Activated naive CD8-positive, alpha-beta T cell treated with anti-CD3 and anti-CD28 coated beads, Interleukin-2, amount 50 U/mL, for 16 hours (primary cell): ENCODE results near the gene RABIF.
"Not testable (repeated sequence)": the region's sequence is repeated elsewhere in the genome, so short reads cannot be mapped to it uniquely, and the experiment has no call there.

Experiments used
- DNase-seq: peaks from one replicate; pipeline ENCODE4 v3.0.0-alpha.2; 2020; ENCODE audit warnings: low read depth, low spot score

Gene RABIF

DNA sequence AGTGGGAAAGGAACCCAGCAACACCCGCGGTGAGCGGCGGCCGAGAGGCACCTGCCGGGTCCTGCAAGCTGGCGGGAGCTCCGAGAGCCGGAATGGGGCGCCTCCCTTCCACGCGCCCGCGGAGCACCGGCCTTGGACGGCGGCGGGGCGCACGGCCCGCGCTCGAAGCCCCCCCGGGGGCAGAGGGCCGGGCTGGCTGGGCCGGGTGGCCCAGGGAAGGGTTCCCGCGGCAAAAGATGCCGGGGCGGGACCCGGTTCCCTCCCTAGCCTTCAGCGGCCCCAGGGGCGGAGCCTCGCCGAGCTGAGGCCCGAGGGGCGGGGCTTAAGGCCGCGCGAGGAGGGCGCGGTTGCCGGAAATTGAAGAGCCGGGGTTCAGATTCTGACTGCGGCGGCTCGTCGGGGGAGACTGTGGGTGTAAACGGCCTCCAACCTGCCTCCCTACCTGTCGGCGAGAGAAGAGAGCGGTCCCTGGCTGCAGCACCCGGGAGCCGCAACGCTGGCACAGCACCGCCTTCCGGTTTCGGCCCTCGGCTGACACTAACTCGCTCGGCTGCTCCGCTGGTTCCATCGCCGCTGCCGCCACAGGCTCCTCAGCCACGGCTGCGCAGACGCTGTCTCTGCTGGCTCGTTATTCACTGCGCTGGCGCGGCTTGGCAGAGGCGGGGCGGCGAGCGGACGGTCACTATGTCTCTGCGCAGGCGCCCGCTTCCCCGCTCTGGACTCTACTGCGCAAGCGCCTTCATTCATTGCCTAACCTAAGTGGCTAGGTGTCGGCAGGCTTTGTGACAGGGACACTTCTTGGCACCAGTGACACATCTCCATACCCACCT, at the start of gene RABIF:
TSS of gene RABIF (minus strand) at position 619 of the 830 bp plus-strand sequence. CDS start at position 568, 51 bp downstream.
- DNase-seq = peak; percentile 90

DNA sequence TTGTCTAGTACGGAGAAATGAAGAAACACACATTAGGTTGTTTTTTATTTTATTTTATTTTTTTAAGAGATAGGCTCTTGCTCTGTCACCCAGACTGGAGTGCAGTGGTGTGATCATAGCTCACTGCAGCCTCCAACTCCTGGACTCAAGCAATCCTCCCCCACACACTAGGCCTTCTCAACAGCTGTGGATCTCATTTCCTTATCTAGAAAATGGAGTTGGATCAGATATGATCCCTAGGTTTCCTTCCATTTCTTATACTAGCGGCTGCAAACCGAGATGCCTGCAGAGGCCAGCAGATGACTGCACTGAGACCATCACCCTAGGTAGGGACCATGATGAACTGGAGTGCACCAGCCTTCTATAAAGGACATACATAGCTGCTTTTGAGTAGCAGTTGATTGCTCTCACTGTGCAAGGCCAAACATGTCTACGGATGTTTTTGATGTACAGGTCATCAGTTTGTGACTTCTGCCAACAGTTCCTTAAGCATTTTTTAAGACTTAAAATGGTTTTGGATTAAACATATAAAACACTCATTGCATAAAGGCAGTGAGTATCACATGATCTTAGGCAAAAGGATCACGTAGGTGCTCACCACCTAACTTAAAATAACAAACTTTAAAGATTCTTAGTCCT, 49.5 kb upstream of the RABIF start:
- DNase-seq = no peak

- DNase-seq = not testable (repeated sequence)
Observed at GRCh38 chr1:202936409-202936808, 47.5 kb upstream of the RABIF start.

- no peak for DNase-seq
Observed at GRCh38 chr1:202935844-202936243, 46.9 kb upstream of the RABIF start.

- DNase-seq = no peak
Observed at GRCh38 chr1:202934755-202935154, 45.8 kb upstream of the RABIF start.

DNA sequence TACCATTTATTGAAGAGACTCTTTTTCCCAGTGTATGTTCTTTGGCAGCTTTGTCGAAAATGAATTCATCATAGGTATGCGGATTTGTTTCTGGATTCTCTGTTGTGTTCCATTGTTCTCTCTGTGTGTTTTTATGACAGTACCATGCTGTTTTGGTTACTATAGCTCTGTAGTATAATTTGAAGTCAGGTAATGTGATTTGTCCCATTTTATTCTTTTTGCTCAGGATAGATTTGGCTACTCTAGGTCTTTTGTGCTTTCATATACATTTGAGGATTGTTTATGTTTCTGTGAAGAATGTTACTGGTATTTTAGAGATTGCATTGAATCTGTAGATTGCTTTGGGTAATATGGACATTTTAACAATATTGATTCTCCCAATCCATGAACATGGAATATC, 43.5 kb upstream of the RABIF start:
- no peak for DNase-seq

DNA sequence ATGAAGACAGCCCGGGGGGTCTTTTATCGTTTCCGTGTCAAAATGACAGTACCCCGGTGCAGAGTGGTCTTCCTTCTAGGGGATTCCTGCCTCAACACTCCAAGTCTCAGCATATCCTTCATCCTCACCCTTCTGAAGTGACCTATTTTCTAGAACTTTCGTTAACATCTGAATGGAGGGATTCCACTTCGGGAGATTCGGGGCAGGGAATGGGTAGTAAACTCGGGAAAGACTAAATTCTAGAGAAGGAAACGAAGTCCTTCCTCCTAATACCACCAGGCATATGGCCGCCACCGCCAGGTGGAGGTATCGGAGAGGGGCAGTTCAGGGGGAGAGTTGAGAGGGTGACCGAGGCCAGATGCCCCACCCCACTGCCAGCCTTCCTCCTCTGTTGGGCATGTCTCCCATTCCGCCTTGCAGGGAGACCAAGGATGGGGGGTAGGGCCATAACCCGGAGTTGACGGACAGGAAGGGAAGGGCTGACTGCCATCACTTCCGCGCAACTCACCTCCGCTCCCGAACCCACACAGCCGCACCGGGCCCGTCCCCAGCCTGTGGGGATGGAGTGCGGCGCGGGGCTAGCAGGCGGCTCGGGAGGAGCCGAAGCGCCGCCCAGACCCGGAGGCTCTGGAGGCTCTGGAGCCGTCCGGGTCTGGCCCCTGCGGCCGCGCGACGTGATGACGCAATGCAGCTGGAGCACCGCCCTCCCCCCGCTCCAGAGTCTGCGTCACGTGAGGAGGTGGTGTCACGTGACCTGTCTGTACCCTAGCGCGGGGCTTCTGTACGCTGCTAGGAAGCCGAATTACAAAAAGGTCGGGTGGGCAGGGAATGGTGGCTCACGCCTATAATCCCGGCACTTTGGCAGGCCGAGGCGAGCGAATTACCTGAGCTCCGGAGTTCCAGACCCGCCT, 37.9 kb upstream of the RABIF start, which contains the start of gene KLHL12:
TSS of gene KLHL12 (minus strand) at position 654 of the 911 bp plus-strand sequence. CDS start 2,072 bp downstream, outside the sequence.
- DNase-seq = peak; percentile 90

DNA sequence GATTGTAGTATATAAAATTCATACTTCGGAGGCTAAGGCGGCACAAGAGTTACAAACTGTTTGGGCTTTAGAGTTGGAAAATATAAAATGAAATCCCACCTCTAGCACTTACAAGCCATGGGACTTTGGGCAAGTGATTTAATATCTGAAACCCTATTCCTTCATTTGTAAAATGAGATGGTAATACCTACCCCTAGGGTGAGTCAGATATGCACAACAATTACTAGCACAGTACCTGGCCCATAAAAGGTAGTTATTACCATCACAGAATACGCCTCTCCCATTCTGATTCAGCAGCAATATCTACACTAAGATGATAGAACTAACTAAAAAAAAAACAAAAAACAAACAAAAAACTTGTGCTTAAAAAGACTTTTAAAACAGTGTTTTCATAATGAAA, 34.6 kb upstream of the RABIF start:
- DNase-seq = no peak

DNA sequence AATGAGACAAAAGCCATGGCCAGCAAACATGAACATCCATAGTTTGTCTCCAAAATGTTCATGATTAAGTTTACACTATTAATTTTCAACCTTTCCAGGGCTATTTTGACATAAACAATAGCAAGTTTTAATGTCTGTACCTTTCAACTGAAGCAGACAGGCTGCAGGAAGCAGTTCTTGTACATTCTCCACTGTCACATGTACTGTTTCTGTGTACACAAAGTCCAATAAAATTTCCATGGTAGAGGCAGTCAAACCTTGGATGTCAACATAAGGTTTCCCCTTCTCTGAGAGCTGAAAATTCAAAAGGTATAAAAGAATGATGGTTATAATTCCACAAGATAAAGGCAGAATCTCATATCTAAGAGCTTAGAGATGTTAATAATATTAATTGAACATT, 30.7 kb upstream of the RABIF start:
- DNase-seq = no peak

DNA sequence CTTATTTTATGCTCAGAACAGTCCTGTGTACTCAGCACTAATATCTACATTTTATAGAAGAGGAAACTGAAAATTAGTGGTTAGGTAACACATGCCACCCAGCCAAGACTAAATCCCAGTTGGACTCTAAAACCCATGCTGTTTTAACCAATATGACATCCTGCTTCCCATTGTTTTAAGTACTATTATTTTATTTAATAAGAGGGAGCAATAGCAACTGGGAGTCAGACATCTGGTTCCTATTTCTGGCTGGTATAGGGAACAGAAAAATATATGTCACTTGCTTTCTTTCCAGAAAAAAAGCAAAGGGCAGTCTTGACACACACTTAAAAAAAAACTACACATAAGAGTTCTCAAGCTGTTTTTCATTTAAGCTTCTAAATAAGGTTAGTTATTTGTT, 26.2 kb upstream of the RABIF start:
- no peak for DNase-seq

DNA sequence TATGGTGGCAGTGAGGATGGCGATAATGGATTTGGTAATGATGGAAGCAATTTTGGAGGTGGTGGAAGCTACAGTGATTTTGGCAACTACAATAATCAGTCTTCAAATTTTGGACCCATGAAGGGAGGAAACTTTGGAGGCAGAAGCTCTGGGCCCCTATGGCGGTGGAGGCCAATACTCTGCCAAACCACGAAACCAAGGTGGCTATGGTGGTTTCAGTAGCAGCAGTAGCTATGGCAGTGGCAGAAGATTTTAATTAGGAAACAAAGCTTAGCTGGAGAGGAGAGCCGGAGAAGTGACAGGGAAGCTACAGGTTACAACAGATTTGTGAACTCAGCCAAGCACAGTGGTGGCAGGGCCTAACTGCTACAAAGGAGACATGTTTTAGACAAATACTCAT, 23.5 kb upstream of the RABIF start:
- DNase-seq = not testable (repeated sequence)

DNA sequence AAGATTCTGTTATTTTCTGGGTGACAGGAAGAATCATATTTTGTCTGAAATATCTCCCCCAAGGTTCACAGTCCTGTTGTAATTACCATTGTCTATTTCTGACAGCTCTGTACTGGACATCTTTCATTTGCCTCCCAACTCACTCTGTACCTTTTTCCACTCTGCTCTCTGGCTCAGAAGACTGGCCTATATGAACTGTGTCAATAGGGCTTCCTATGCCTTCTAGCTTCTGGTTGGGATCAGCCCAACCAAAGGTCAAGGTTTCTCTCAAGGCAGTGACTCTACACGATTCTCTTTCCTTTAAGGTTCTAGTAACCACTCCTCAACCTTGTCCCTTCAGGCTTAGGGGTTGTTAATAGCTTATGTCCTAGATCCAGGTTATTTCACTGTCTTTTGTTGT, 20.5 kb upstream of the RABIF start:
- DNase-seq = no peak

DNA sequence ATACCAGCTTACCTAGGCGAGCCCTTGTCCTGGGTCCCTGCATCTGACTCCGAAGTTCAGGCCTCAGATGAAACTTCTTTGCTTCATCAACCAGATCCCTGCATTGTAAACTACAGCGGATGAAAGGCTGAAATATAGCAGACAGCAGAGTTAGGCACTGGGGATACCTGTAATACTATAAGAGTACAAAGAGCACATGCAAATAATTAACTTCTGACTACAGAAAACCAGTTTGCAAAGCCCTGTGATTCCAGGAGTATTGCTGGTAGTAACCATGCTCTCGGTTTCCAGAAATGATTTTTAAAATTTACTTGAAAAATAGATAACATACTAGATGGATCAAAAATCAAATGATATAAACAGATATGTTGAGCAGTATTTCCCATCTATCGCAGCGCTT, 20.0 kb upstream of the RABIF start:
- no peak for DNase-seq

GRCh38 chr1:202905331-202905730, 16.4 kb upstream of the RABIF start:
- DNase-seq = no peak

DNA sequence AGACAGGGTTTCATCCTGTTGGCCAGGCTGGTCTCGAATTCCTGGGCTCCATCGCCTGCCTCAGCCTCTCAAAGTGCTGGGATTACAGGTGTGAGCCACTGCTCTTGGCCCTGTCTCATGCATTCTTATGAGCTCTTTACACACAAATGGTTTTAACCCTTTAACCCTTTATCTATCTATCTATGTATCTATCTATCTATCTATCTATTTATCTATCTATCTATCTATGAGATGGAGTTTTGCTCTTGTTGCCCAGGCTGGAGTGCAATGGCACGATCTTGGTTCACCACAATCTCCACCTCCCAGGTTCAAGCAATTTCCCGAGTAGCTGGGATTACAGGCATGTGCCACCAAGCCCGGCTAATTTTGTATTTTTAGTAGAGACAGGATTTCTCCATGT, 14.9 kb upstream of the RABIF start:
- not testable (repeated sequence) for DNase-seq

- no peak for DNase-seq
Observed at GRCh38 chr1:202901555-202901954, 12.6 kb upstream of the RABIF start.

DNA sequence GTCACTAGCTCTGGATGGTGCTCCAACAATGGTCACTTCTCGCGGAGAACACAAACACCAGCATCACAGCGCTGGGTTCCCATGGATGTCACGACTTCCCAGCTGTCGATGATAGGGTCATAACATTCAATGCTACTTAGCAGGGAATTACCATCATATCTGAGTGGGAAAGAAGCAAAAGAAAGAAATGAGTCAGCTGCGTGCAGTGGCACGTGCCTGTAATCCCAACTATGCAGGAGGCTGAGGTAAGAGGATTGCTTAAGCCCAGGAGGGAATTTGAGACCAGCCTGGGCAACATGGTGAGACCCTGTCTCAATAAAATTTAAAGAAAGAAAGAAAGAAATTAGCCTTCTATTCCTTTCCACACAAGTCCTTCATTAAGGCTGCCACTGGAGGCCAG, 3.6 kb upstream of the RABIF start:
- no peak for DNase-seq

- no peak for DNase-seq
Observed at GRCh38 chr1:202890392-202890791, 1.4 kb upstream of the RABIF start.

GRCh38 chr1:202888221-202888530, 773 bp downstream of the RABIF start:
- no peak for DNase-seq

- DNase-seq = no peak
Observed at GRCh38 chr1:202880961-202881460, 7.9 kb downstream of the RABIF start.

DNA sequence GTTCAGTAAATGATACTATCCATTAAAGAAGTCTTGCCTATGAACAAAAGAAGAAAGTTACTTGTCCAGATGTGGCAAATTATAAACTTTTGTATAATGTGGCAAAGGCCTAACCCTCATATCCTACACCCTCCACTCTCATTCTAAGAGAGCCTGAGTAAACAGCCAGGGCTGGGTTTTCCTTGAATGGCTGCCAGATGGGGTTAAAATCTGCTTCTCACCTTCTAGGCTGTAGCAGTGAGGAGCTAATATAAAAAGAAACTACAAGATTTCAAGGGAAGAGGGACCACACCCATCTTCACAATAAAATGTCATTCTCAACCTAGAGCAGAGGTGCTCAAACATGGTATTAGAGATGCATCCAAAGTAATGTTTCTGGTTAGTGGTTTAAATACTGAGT, 8.9 kb downstream of the RABIF start:
- no peak for DNase-seq

DNA sequence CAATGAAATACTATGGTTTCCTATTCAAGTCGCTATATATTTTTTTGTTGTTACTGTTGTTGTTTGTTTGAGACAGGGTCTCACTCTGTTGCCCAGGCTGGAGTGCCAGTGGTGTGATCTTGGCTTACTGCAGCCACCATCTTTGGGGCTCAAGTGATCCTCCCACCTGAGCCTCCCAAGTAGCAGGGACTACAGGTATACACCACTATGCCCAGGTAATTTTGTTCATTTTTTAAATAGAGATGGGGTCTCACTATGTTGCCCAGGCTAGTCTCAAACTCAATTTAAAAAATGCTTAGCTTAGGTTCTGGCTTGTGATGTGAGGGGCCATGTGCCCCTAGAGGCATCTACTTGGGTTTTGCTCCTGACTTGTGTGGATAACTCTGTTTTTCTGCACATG, 9.8 kb downstream of the RABIF start:
- DNase-seq = no peak
